H1 (cell line): ENCODE measurements around the gene PID1. TPM values are rescaled to one million over a fixed set of nuclear protein-coding genes. Genes with fewer than 3 reads are reported as not detected.

Experiments used
- KDM1A ChIP-seq: fragments of 200-600, 300-600 bp; sonication (generic); IDR thresholded peaks from 2 replicates; pipeline ENCODE4 v1.7.1; 2016; ENCODE audit warnings: mild to moderate bottlenecking, low read length, borderline replicate concordance
- POU5F1 ChIP-seq: IDR thresholded peaks from 2 replicates; pipeline ENCODE4 v1.6.1; 2011; ENCODE audit warnings: low read depth, mild to moderate bottlenecking, low read length, moderate library complexity
- polyA plus RNA-seq, 7 experiments: library from polyadenylated mRNA; depleted of rRNA in 3 of 7; stranded (reverse) in 5 of 7; unstranded in 2 of 7; fragments of >200 nt in 5 of 7; fragments of 200-250 nt in 2 of 7; gene quantifications; 1 replicate in 5 of 7; 2 replicates in 1 of 7; 4 replicates in 1 of 7; pipeline versions ENCODE4 v1.2.1 to v1.2.3, GENCODE V29; 2011 to 2013; ENCODE audit warnings: missing spikeins in 2 of 7, mixed read lengths in 2 of 7
- total RNA-seq: library from RNA; stranded (reverse); fragmentation: NEBNext Ultra II Directional; extraction: Animal tissue kit (Norgen Biotek cat#: 25700); gene quantifications from 2 replicates; pipeline ENCODE4 v1.2.1, GENCODE V29; 2021
- TF ChIP-seq, protein P1 (sequence below), 3 experiments: IDR thresholded peaks; 1 replicate in 2 of 3; 2 replicates in 1 of 3; pipeline versions ENCODE4 v1.5.1 to v1.6.1; 2011; ENCODE audit warnings: low read length in 3 of 3, mild to moderate bottlenecking in 3 of 3, inconsistent platforms in 2 of 3, low read depth in 1 of 3, moderate library complexity in 1 of 3; ENCODE audit not compliant: insufficient read depth in 1 of 3; ENCODE audit errors: control extremely low read depth in 1 of 3

Gene PID1
- total and polyA plus RNA-seq, 2 of the 8 experiments (the other 6 are each of a cell fraction or from before 2014, with no cell fraction given), result 1.5 to 3.3 TPM

DNA sequence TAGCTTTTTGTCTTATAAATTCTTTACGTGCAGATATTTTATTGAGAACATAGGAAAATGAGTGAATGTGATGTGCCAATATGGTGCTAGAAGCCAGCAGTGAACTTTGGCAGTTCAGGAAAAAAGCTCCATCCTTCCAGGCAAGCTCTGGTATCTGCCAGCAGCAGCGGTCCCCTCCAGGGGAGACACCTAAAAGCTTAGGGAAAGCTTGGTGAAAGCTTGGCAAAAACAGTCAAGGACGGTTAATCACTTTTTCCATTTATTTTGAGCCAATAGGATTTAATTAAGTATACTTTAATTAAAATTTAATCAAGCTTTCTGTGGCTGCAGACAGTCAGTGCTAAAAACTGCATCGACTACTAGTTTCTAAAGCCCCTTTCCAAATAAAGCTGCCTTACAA lies 60.4 kb downstream of the PID1 start (continued):
- TF ChIP-seq KDM1A (no peak), POU5F1 (no peak)
- TF ChIP-seq, protein P1, sequence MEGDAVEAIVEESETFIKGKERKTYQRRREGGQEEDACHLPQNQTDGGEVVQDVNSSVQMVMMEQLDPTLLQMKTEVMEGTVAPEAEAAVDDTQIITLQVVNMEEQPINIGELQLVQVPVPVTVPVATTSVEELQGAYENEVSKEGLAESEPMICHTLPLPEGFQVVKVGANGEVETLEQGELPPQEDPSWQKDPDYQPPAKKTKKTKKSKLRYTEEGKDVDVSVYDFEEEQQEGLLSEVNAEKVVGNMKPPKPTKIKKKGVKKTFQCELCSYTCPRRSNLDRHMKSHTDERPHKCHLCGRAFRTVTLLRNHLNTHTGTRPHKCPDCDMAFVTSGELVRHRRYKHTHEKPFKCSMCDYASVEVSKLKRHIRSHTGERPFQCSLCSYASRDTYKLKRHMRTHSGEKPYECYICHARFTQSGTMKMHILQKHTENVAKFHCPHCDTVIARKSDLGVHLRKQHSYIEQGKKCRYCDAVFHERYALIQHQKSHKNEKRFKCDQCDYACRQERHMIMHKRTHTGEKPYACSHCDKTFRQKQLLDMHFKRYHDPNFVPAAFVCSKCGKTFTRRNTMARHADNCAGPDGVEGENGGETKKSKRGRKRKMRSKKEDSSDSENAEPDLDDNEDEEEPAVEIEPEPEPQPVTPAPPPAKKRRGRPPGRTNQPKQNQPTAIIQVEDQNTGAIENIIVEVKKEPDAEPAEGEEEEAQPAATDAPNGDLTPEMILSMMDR (IDR thresholded peaks at IDR 0.05; ENCODE audit: control extremely low read depth in 1 of 3, insufficient read depth in 1 of 3, low read depth in 1 of 3, low read length in 3 of 3), result no peak
